DND-41 (cell line): ENCODE measurements around the gene PLEKHA7.

Experiments used
- ATAC-seq: fragments of 200-7000 bp; cut with Tn5 transposase; 3 replicates; pipeline ENCODE4 v1.9.1; 2021; ENCODE audit warnings: low read depth; ENCODE audit not compliant: insufficient read depth
- DNase-seq: peaks from one replicate; pipeline ENCODE4 v3.0.0-alpha.2; 2020
- H2AFZ ChIP-seq: 2 replicates; pipeline ENCODE4 v1.6.0; 2012; ENCODE audit warnings: low read depth, low read length
- H3K27ac ChIP-seq: 2 replicates; pipeline ENCODE4 v1.5.1; 2012; ENCODE audit warnings: low read length, inconsistent platforms
- H3K27me3 ChIP-seq: fragments of 200-600 bp; sonication (generic); 2 replicates; pipeline ENCODE4 v1.6.0; 2012; ENCODE audit warnings: low read length, mild to moderate bottlenecking, inconsistent platforms; ENCODE audit not compliant: insufficient read depth, poor library complexity
- H3K36me3 ChIP-seq: 2 replicates; pipeline ENCODE4 v1.5.1; 2012; ENCODE audit warnings: low read length, inconsistent platforms; ENCODE audit not compliant: insufficient read depth
- H3K4me1 ChIP-seq: 2 replicates; pipeline ENCODE4 v1.5.1; 2012; ENCODE audit warnings: mild to moderate bottlenecking, low read length; ENCODE audit not compliant: insufficient read depth
- H3K4me2 ChIP-seq: 2 replicates; pipeline ENCODE4 v1.6.0; 2012; ENCODE audit warnings: mild to moderate bottlenecking, moderate library complexity, low read length, inconsistent platforms; ENCODE audit not compliant: insufficient read depth
- H3K4me3 ChIP-seq, 2 experiments: fragments of 200-600 bp in 1 of 2; shearing (Covaris generic) in 1 of 2; 2 replicates each; pipeline ENCODE4 v1.5.1; 2012 to 2016; ENCODE audit warnings: inconsistent platforms in 2 of 2, low read length in 2 of 2, mild to moderate bottlenecking in 2 of 2, low read depth in 1 of 2, moderate library complexity in 1 of 2
- H3K79me2 ChIP-seq: 2 replicates; pipeline ENCODE4 v1.6.0; 2012; ENCODE audit warnings: low read length, inconsistent platforms; ENCODE audit not compliant: insufficient read depth
- H3K9ac ChIP-seq: 2 replicates; pipeline ENCODE4 v1.6.0; 2012; ENCODE audit warnings: low read depth, mild to moderate bottlenecking, inconsistent platforms, low read length, moderate library complexity
- H3K9me3 ChIP-seq: 2 replicates; pipeline ENCODE4 v1.5.1; 2012; ENCODE audit warnings: low read length, moderate library complexity, mild to moderate bottlenecking, inconsistent platforms; ENCODE audit not compliant: insufficient read depth, severe bottlenecking
- H4K20me1 ChIP-seq: 2 replicates; pipeline ENCODE4 v1.6.0; 2012; ENCODE audit warnings: low read length; ENCODE audit not compliant: insufficient read depth
- EZH2 ChIP-seq: IDR thresholded peaks from 3 replicates; pipeline ENCODE4 v1.6.1; 2012; ENCODE audit warnings: borderline replicate concordance, low read depth, mild to moderate bottlenecking, moderate library complexity, low read length, inconsistent platforms; ENCODE audit not compliant: severe bottlenecking
- TF ChIP-seq, protein P1 (sequence below): IDR thresholded peaks from 2 replicates; pipeline ENCODE4 v1.5.1; 2012; ENCODE audit warnings: borderline replicate concordance, low read length, moderate library complexity, mild to moderate bottlenecking; ENCODE audit not compliant: poor library complexity, severe bottlenecking; ENCODE audit errors: extremely low read depth

PLEKHA7 gene

GRCh38 chr11:16973338-16973964 is 40.8 kb downstream of the PLEKHA7 start:
- Histone ChIP-seq H3K36me3 (no peaks in the 10 kb centered on the region), H3K4me1 (no peaks in the 10 kb centered on the region), H3K27ac (no peak overlapping the region), H3K4me3 (no peak overlapping the region), H3K9me3 (no peaks in the 10 kb centered on the region), H3K79me2 (no peaks in the 10 kb centered on the region), H3K9ac (no peak overlapping the region), H3K4me2 (no peak overlapping the region), H4K20me1 (no peaks in the 10 kb centered on the region), H2AFZ (no peak overlapping the region), H3K27me3 (peaks cover 19% of the 10 kb centered on the region)
- DNase-seq (no peak), ATAC-seq (no peak)
- TF ChIP-seq EZH2, result no peak
- TF ChIP-seq, protein P1, sequence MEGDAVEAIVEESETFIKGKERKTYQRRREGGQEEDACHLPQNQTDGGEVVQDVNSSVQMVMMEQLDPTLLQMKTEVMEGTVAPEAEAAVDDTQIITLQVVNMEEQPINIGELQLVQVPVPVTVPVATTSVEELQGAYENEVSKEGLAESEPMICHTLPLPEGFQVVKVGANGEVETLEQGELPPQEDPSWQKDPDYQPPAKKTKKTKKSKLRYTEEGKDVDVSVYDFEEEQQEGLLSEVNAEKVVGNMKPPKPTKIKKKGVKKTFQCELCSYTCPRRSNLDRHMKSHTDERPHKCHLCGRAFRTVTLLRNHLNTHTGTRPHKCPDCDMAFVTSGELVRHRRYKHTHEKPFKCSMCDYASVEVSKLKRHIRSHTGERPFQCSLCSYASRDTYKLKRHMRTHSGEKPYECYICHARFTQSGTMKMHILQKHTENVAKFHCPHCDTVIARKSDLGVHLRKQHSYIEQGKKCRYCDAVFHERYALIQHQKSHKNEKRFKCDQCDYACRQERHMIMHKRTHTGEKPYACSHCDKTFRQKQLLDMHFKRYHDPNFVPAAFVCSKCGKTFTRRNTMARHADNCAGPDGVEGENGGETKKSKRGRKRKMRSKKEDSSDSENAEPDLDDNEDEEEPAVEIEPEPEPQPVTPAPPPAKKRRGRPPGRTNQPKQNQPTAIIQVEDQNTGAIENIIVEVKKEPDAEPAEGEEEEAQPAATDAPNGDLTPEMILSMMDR, result no peak

- DNase-seq (no peak), ATAC-seq (no peak)
- no peak overlapping the region for H3K4me2 ChIP-seq
- TF ChIP-seq, protein P1, result no peak
- TF ChIP-seq EZH2, result no peak
- H3K36me3 ChIP-seq, result no peaks in the 10 kb centered on the region
- no peaks in the 10 kb centered on the region for H3K4me1 ChIP-seq
- H3K9me3 ChIP-seq, result no peaks in the 10 kb centered on the region
- no peak overlapping the region for H3K27ac ChIP-seq
- H3K4me3 ChIP-seq, result no peak overlapping the region
- no peaks in the 10 kb centered on the region for H3K79me2 ChIP-seq
- no peaks in the 10 kb centered on the region for H4K20me1 ChIP-seq
- H2AFZ ChIP-seq, result no peak overlapping the region
- H3K27me3 ChIP-seq, result peaks cover 17% of the 10 kb centered on the region
- H3K9ac ChIP-seq, result no peak overlapping the region
Measured at GRCh38 chr11:16969010-16969999, 44.9 kb downstream of the PLEKHA7 start.

DNA sequence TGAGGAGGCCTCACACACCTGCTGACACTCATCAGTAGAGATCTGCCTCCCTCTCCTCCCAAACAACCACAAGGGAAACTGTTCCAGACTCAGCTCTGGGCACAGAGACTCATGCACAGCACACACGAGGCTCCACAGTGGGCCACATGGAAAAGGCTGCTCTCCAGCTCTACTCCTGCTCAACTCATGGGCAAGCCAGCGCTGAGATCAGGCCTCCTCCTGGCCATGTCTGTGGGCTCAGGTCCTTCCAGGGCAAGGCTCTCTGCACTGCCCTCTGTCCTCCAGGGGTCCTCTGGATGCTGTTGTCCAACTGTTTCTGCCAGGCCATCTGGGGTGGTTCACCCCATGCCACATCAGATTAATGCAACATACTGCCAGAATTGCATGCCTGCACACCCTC is 46.0 kb downstream of the PLEKHA7 start:
- no peaks in the 10 kb centered on the region for H3K4me1 ChIP-seq
- DNase-seq (no peak), ATAC-seq (no peak)
- no peak for TF ChIP-seq EZH2
- TF ChIP-seq, protein P1, result no peak
- H2AFZ ChIP-seq, result no peak overlapping the region
- H3K79me2 ChIP-seq, result no peaks in the 10 kb centered on the region
- no peaks in the 10 kb centered on the region for H3K36me3 ChIP-seq
- H3K4me3 ChIP-seq, result no peak overlapping the region
- no peak overlapping the region for H3K27ac ChIP-seq
- H3K9ac ChIP-seq, result no peak overlapping the region
- no peaks in the 10 kb centered on the region for H3K9me3 ChIP-seq
- H3K27me3 ChIP-seq, result peaks cover 15% of the 10 kb centered on the region
- no peak overlapping the region for H3K4me2 ChIP-seq
- H4K20me1 ChIP-seq, result no peaks in the 10 kb centered on the region
